ENCODE data around the gene KIRREL1. TPM values are rescaled to one million over a fixed set of nuclear protein-coding genes. Genes with fewer than 3 reads are reported as not detected.
A peak's percentile ranks its signal among the peaks of the same experiment; 100 is the strongest.

The KIRREL1 gene
- total and polyA plus RNA-seq, 2 donors (not counting 1 experiment from before 2014, with no cell fraction given) = 55.5 to 123 TPM

GRCh38 chr1:158101455-158101854 lies 108.0 kb downstream of the KIRREL1 start:
- Histone ChIP-seq H3K4me3 (replicated peaks in 1 of 4; ENCODE audit: control extremely low read depth in 1 of 4, insufficient read depth in 1 of 4, low read depth in 3 of 4, low read length in 4 of 4) (no peak overlapping the region), H3K9me3 (ENCODE audit: control insufficient read depth, insufficient read depth, low read depth, low read length) (no peaks in the 10 kb centered on the region), H3K27me3 (ENCODE audit: control insufficient read depth, insufficient read depth, low read length) (peaks cover 6% of the 10 kb centered on the region), H3K4me2 (ENCODE audit: extremely low read depth, insufficient read depth, low read length) (no peak overlapping the region), H3K36me3 (ENCODE audit: control insufficient read depth, insufficient read depth, low read length) (peaks cover 3% of the 10 kb centered on the region), H3K9ac (ENCODE audit: insufficient read depth, low read length) (no peak overlapping the region), H3K4me1 (ENCODE audit: control insufficient read depth, extremely low read depth, insufficient read depth, low read length) (peaks cover 17% of the 10 kb centered on the region), H4K20me1 (ENCODE audit: control insufficient read depth, extremely low read depth, insufficient read depth, low read length) (no peaks in the 10 kb centered on the region), H3K27ac (ENCODE audit: insufficient read depth, low read length) (no peak overlapping the region), H2AFZ (ENCODE audit: low read length) (no peak overlapping the region), H3K79me2 (ENCODE audit: control insufficient read depth, insufficient read depth, low read length) (no peaks in the 10 kb centered on the region)
- no peak for TF ChIP-seq EZH2 (IDR thresholded peaks at IDR 0.05; ENCODE audit: low read length, missing control alignments)
- TF ChIP-seq, protein P1, sequence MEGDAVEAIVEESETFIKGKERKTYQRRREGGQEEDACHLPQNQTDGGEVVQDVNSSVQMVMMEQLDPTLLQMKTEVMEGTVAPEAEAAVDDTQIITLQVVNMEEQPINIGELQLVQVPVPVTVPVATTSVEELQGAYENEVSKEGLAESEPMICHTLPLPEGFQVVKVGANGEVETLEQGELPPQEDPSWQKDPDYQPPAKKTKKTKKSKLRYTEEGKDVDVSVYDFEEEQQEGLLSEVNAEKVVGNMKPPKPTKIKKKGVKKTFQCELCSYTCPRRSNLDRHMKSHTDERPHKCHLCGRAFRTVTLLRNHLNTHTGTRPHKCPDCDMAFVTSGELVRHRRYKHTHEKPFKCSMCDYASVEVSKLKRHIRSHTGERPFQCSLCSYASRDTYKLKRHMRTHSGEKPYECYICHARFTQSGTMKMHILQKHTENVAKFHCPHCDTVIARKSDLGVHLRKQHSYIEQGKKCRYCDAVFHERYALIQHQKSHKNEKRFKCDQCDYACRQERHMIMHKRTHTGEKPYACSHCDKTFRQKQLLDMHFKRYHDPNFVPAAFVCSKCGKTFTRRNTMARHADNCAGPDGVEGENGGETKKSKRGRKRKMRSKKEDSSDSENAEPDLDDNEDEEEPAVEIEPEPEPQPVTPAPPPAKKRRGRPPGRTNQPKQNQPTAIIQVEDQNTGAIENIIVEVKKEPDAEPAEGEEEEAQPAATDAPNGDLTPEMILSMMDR (conservative IDR thresholded peaks at IDR 0.05 in 1 of 2, IDR thresholded peaks at IDR 0.05 in 1 of 2; ENCODE audit: low read depth in 1 of 2, low read length in 2 of 2) = no peak
- no peak for DNase-seq (ENCODE audit: low read depth in 2 of 2)

- Histone ChIP-seq H3K9me3 (ENCODE audit: control insufficient read depth, insufficient read depth, low read depth, low read length) (no peaks in the 10 kb centered on the region), H3K36me3 (ENCODE audit: control insufficient read depth, insufficient read depth, low read length) (no peaks in the 10 kb centered on the region), H3K27ac (ENCODE audit: insufficient read depth, low read length) (no peak overlapping the region), H3K27me3 (ENCODE audit: control insufficient read depth, insufficient read depth, low read length) (peaks cover 6% of the 10 kb centered on the region), H4K20me1 (ENCODE audit: control insufficient read depth, extremely low read depth, insufficient read depth, low read length) (no peaks in the 10 kb centered on the region), H3K4me1 (ENCODE audit: control insufficient read depth, extremely low read depth, insufficient read depth, low read length) (peaks cover 17% of the 10 kb centered on the region), H3K79me2 (ENCODE audit: control insufficient read depth, insufficient read depth, low read length) (no peaks in the 10 kb centered on the region), H3K4me2 (ENCODE audit: extremely low read depth, insufficient read depth, low read length) (no peak overlapping the region), H3K4me3 (replicated peaks in 1 of 4; ENCODE audit: control extremely low read depth in 1 of 4, insufficient read depth in 1 of 4, low read depth in 3 of 4, low read length in 4 of 4) (no peak overlapping the region), H3K9ac (ENCODE audit: insufficient read depth, low read length) (no peak overlapping the region), H2AFZ (ENCODE audit: low read length) (no peak overlapping the region)
- DNase-seq (ENCODE audit: low read depth in 2 of 2) = peak in 1 of 2 donors; percentile 62
- TF ChIP-seq, protein P1 (conservative IDR thresholded peaks at IDR 0.05 in 1 of 2, IDR thresholded peaks at IDR 0.05 in 1 of 2; ENCODE audit: low read depth in 1 of 2, low read length in 2 of 2) = no peak
- TF ChIP-seq EZH2 (IDR thresholded peaks at IDR 0.05; ENCODE audit: low read length, missing control alignments) = no peak
Observed at GRCh38 chr1:158101927-158102326, 108.5 kb downstream of the KIRREL1 start.

DNA sequence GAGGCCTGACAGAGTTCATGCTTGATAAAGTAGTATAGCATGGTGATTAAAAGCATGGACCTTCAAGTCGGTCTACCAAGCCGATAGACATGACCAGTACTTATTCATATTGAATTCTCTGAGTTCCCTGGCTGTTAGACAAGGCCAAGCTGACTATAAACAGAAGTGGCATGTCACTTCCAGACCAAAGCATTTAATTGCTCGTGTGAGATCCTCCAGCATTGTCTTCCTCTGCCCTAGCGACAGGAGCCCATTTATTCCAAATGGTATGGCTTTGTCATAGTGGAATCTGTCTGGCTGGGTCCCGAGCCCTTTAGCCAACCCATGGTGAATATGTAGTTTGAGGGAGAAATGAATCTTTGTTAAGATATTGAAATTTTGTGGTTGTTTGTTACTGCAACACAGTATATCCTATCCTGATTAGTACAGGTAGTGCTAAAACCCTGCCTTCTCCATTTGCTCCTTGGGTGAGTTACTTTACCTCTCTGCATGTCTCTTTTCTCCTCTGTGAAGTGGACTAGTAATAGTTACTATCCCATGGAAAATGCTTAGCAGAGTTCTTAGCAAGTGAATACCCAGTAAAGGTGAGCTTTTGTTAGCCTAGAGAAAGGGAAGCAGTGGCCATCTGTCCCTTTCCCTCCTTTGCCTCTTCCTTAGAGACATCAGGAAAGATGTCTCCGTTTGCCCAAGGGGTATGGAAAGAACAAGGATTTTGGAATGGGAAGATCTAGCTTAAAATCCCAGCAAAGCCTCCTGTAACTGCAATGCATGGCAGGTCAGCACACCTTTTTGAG lies 109.6 kb downstream of the KIRREL1 start:
- Histone ChIP-seq H2AFZ (ENCODE audit: low read length) (no peak overlapping the region), H3K9ac (ENCODE audit: insufficient read depth, low read length) (no peak overlapping the region), H3K4me2 (ENCODE audit: extremely low read depth, insufficient read depth, low read length) (no peak overlapping the region), H3K4me3 (replicated peaks in 1 of 4; ENCODE audit: control extremely low read depth in 1 of 4, insufficient read depth in 1 of 4, low read depth in 3 of 4, low read length in 4 of 4) (no peak overlapping the region), H4K20me1 (ENCODE audit: control insufficient read depth, extremely low read depth, insufficient read depth, low read length) (no peaks in the 10 kb centered on the region), H3K79me2 (ENCODE audit: control insufficient read depth, insufficient read depth, low read length) (no peaks in the 10 kb centered on the region), H3K4me1 (ENCODE audit: control insufficient read depth, extremely low read depth, insufficient read depth, low read length) (peaks cover 17% of the 10 kb centered on the region), H3K36me3 (ENCODE audit: control insufficient read depth, insufficient read depth, low read length) (no peaks in the 10 kb centered on the region), H3K27ac (ENCODE audit: insufficient read depth, low read length) (no peak overlapping the region), H3K27me3 (ENCODE audit: control insufficient read depth, insufficient read depth, low read length) (peaks cover 6% of the 10 kb centered on the region), H3K9me3 (ENCODE audit: control insufficient read depth, insufficient read depth, low read depth, low read length) (no peaks in the 10 kb centered on the region)
- no peak for TF ChIP-seq EZH2 (IDR thresholded peaks at IDR 0.05; ENCODE audit: low read length, missing control alignments)
- TF ChIP-seq, protein P1 (conservative IDR thresholded peaks at IDR 0.05 in 1 of 2, IDR thresholded peaks at IDR 0.05 in 1 of 2; ENCODE audit: low read depth in 1 of 2, low read length in 2 of 2) = no peak
- DNase-seq (ENCODE audit: low read depth in 2 of 2) = no peak

Data from fibroblast of lung (primary cell).